ENCODE data around the gene TDP1. TPM values are rescaled to one million over a fixed set of nuclear protein-coding genes. Genes with fewer than 3 reads are reported as not detected.

TDP1 gene
- total and polyA plus RNA-seq, 9 of the 15 experiments (the other 6 are each of a cell fraction or from before 2014, with no cell fraction given), result 21.4 to 41.6 (median 32.3) TPM

- TF ChIP-seq ZMIZ1 (IDR thresholded peaks at IDR 0.05; ENCODE audit: low read depth in 2 of 2, low read length in 2 of 2) (no peak), DPF2 (IDR thresholded peaks at IDR 0.05) (peak; percentile 49; the same call in 1 of the 2 replicates), MECOM (CRISPR knock-in tag; IDR thresholded peaks at IDR 0.05) (0 out of 2 replicates have a peak, but pooled peaks have one; percentile 9), CBX1 (IDR thresholded peaks at IDR 0.05; ENCODE audit: low read depth) (no peak), NFIC (IDR thresholded peaks at IDR 0.05) (peak; percentile 61), TOE1 (IDR thresholded peaks at IDR 0.05; ENCODE audit: borderline replicate concordance) (no peak), TOE1 (CRISPR knock-in tag; IDR thresholded peaks at IDR 0.05; ENCODE audit: borderline replicate concordance, low read depth) (no peak), RBM14 (IDR thresholded peaks at IDR 0.05; ENCODE audit: borderline replicate concordance, insufficient read depth, low read depth, low read length) (no peak), MAZ (CRISPR knock-in tag; conservative IDR thresholded peaks at IDR 0.05 in 1 of 2, IDR thresholded peaks at IDR 0.05 in 1 of 2) (no peak), CEBPG (CRISPR knock-in tag; IDR thresholded peaks at IDR 0.05) (no peak), CEBPG (tag; conservative IDR thresholded peaks at IDR 0.05 in 1 of 2, IDR thresholded peaks at IDR 0.05 in 1 of 2) (no peak), BRCA1 (IDR thresholded peaks at IDR 0.05) (no peak), BRCA1 (CRISPR knock-in tag; IDR thresholded peaks at IDR 0.05) (no peak), STAT5A (IDR thresholded peaks at IDR 0.05; ENCODE audit: borderline replicate concordance, low read length) (peak; percentile 43; the same call in 1 of the 2 replicates), RFX1 (IDR thresholded peaks at IDR 0.05) (peak; percentile 50), CBFA2T2 (conservative IDR thresholded peaks at IDR 0.05) (peak; percentile 88), NCOR1 (IDR thresholded peaks at IDR 0.05) (peak; percentile 69)
- TF ChIP-seq, protein P1, sequence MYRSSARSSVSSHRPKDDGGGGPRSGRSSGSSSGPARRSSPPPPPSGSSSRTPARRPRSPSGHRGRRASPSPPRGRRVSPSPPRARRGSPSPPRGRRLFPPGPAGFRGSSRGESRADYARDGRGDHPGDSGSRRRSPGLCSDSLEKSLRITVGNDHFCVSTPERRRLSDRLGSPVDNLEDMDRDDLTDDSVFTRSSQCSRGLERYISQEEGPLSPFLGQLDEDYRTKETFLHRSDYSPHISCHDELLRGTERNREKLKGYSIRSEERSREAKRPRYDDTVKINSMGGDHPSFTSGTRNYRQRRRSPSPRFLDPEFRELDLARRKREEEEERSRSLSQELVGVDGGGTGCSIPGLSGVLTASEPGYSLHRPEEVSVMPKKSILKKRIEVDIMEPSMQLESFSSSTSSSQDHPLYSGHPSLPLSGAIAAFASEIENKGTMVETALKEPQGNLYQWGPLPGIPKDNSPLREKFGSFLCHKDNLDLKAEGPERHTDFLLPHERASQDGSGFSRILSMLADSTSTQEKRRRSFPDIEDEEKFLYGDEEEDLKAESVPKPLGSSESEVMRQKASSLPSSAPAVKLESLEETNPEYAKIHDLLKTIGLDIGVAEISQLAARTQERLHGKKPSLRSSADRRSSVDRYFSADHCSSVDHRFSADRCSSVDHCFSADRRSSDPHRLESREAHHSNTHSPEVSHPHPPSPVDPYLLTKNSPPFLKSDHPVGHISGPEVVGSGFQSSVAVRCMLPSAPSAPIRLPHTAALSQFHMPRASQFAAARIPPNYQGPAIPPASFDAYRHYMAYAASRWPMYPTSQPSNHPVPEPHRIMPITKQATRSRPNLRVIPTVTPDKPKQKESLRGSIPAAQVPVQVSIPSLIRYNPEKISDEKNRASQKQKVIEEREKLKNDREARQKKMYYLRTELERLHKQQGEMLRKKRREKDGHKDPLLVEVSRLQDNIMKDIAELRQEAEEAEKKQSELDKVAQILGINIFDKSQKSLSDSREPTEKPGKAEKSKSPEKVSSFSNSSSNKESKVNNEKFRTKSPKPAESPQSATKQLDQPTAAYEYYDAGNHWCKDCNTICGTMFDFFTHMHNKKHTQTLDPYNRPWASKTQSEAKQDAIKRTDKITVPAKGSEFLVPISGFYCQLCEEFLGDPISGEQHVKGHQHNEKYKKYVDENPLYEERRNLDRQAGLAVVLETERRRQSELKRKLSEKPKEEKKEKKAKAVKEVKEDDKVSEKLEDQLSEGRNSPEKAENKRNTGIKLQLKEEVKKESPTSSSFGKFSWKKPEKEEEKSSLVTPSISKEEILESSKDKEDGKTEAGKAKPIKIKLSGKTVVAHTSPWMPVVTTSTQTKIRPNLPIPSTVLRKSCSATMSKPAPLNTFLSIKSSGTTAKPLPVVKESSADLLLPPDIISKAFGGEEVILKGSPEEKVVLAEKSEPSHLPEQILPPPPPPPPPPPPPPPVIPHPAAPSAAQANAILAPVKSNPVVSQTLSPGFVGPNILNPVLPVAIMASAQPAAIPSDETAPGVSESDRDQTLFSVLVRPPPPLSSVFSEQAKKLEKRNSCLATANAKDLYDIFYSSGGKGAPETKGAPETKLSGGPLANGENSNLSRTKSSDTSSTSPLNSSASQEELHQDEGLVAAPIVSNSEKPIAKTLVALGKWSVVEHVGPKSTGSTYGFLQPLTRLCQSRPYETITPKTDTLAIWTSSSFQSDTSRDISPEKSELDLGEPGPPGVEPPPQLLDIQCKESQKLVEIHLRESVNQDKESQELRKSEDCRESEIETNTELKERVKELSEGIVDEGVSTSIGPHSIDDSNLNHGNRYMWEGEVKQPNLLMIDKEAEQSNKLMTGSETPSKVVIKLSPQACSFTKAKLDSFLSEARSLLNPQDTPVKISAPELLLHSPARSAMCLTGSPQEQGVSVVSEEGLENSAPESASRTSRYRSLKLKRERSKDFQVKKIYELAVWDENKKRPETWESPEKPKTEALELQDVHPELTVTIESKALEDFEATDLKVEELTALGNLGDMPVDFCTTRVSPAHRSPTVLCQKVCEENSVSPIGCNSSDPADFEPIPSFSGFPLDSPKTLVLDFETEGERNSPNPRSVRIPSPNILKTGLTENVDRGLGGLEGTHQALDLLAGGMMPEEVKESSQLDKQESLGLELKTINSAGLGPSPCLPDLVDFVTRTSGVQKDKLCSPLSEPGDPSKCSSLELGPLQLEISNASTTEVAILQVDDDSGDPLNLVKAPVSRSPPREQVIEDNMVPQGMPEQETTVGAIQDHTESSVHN (IDR thresholded peaks at IDR 0.05; ENCODE audit: borderline replicate concordance in 1 of 2, low read depth in 1 of 2), result no peak
Measured at GRCh38 chr14:90005939-90006530, 50.3 kb downstream of the TDP1 start (continued).
